OCI-LY3 (cell line): ENCODE results near the gene SRCAP.

Experiments used
- EZH2phosphoT487 ChIP-seq: fragments of 200-600 bp; shearing (Covaris generic); IDR thresholded peaks from 2 replicates; pipeline ENCODE4 v1.6.1; 2018; ENCODE audit warnings: antibody characterized with exemption, mixed run types, low read depth
- TF ChIP-seq, protein P1 (sequence below): fragments of 200-600, 300-600 bp; sonication (generic); IDR thresholded peaks from 2 replicates; pipeline ENCODE4 v1.5.1; 2014; ENCODE audit warnings: antibody characterized with exemption, low read length, low read depth

DNA sequence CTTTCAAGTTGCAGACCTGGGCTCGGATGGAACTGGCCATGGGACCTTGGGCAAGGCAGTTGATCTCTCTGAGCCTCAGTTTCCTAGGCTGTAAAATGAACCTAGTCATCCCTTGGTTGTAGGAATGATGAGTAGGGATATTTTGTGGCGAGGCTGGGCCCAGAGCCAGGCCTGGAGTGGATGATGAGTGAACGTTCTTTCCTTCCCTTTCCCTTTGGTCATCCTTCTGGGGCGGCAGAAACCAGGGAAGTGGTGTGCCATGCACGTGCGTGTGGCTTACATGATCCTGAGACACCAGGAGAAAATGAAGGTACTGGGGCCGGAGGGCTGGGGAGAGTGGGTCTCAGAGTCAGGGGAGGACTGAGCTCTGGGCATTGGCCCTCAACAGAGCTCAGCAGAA is 32.3 kb upstream of the SRCAP start:
- TF ChIP-seq, protein P1, sequence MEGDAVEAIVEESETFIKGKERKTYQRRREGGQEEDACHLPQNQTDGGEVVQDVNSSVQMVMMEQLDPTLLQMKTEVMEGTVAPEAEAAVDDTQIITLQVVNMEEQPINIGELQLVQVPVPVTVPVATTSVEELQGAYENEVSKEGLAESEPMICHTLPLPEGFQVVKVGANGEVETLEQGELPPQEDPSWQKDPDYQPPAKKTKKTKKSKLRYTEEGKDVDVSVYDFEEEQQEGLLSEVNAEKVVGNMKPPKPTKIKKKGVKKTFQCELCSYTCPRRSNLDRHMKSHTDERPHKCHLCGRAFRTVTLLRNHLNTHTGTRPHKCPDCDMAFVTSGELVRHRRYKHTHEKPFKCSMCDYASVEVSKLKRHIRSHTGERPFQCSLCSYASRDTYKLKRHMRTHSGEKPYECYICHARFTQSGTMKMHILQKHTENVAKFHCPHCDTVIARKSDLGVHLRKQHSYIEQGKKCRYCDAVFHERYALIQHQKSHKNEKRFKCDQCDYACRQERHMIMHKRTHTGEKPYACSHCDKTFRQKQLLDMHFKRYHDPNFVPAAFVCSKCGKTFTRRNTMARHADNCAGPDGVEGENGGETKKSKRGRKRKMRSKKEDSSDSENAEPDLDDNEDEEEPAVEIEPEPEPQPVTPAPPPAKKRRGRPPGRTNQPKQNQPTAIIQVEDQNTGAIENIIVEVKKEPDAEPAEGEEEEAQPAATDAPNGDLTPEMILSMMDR: no peak
- no peak for TF ChIP-seq EZH2phosphoT487
